ENCODE data around the gene AURKA. TPM values are rescaled to one million over a fixed set of nuclear protein-coding genes. Genes with fewer than 3 reads are reported as not detected.

AURKA gene
- total RNA-seq, 1 donor from 2014 or later: 3.2 TPM

DNA sequence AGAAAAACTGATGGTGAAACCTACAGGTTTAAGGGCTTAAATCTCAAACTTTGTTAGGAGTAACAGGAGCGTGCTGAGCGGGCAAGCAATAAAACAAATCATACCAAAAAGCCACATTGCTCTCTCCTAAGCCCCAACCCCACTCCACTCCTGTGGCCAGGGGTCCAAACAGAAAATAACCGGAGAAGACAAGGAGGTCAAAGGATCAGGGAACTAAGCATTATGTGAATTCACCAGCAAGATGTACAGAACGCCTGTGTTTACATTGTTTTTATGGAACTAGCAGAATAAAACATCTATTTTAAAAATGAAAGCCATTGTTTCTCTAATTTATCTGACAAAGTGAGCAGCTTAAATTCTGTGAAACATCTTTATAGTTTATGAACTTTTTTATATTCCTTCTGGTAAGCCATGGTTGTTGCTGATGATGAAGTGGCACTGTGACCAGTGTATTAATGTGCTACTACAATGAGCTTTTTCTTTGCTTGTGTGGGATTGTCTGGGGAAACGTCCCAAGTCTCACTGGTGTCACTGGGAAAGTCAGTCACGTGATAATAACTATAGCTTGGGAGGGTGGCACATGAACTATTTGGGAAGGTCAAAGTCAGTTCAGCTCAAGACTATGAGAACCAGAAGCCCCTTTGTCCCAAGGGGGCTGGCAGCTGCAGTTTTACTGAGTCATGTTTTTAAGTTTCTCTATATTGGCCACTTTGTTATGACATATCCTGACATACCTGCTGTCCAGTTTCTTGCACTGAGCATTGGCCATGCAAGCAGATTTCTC, 23.5 kb downstream of the AURKA start:
- intact Hi-C loops (cut with DNase I): no loop called here
- no peak for DNase-seq (ENCODE audit: low spot score)

DNA sequence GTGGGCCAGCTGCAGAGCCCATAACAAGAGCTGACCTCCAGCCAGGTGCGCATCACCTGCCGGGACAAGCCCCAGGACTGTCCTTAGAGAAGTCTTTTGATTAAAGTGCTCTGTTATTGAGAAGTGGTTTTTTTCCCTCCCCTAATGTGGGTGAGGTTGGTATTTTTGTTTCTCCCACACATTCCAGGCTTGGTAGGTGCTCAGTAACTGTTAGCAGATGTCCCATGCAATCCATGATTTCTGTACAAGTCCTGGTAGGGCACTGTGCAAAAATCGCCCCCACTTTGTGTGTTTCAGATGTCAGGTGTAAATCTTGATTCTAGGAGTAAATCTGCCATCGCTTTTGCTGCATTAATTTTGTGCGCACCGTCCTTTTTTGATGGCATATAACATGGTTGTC, 28.5 kb downstream of the AURKA start:
- intact Hi-C loops (cut with DNase I): no loop called here
- no peak for DNase-seq (ENCODE audit: low spot score)

DNA sequence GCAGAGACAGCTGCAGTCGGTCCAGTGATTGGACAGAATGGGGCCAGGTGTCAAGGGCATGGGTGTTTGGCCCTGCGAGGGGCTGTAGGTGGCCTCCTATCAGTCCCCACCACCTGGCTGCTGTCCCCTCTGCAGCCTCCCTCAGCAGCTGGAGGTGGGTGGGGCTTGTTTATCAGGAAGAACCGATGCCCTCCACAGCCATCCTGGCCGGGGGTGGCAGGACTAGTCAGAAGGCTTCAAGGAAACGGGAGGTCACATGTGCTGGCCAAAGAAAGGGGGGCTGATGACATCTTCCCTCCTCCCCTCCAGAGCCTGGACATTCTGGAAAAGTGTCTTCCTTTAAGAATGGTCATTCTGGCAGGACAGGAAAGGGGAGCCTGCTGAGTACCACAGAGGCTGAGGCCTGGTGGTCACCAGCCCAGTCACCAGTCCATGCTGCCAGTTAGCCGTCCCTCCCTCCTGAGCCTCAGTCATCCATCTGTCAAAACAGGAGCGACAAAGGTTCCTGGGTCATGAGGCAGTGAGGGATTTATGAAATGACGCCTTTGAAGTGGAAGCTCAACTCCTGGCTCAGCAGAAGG, 29.1 kb downstream of the AURKA start:
- intact Hi-C loops (cut with DNase I): no loop called here
- no peak for DNase-seq (ENCODE audit: low spot score)

DNA sequence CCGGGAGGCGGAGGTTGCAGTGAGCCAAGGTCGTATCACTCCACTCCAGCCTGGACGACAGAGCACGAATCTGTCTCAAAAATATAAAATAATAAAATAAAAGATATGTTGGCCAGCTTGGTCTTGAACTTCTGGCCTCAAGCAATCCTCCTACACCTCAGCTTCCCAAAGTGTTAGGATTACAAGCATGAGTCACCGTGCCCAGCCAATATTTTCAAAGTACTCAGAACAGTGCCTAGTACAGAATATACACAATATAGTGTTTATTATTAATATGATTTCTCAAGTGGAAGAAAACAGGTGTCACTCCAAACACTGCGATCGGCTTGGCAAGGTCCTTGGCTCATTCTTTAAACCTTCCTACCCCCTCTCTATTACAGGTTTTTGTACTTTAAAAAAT, 30.1 kb downstream of the AURKA start:
- intact Hi-C loops (cut with DNase I): no loop called here
- no peak for DNase-seq (ENCODE audit: low spot score)

DNA sequence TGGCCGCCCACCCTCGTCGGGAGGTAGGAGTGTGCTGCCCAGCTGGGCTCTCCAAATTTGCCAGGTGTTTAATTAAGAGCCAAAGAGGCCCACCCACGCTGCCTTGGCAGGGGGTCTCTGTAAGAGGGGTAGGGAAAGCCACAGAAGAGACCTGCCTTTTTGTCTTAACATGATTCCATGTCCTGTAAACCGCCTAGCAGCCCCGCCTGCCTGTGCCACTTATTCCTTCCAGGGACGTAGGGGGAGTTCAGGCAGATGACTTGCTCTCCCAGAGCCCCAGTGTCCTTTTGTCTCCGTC, 31.2 kb downstream of the AURKA start:
- intact Hi-C loops (cut with DNase I): no loop called here
- DNase-seq (ENCODE audit: low spot score): no peak

DNA sequence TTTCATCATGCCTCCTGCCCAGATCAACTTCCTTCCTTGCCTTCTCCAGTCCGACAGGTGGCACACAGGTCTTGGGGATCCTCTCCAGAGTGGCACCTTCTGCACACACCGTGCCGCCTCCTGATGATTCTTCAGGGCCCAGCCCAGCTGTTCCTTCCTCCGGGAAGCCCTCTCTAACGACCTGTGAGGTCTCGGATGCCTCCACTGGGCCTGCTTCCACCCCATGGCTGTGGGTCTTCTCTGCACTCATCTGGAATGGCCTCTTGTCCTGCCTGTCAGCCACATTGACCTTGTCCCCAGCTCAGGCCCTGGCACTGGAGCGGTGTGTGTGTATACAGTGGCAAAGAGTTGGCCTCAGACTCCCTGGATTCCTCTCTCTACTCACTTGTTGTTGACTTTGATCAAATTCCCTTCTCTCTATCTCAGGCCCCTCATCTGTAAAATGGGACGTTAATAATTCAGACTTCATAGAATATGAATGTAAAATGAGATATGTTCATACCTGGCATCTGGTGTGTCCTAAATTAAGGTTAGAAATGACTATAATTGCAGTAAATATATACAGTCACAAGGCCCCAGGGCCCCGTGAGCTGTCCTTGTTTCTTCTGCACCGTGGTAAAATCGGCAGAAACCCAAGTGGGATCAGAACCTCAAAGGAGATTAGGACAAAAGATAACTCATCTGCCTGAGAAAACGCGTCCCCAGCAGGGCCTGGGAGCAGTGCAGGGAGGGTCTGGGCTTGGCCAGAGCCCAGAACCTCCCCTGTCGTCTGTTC, 31.7 kb downstream of the AURKA start:
- no peak for DNase-seq (ENCODE audit: low spot score)
- intact Hi-C loops (cut with DNase I): no loop called here

DNA sequence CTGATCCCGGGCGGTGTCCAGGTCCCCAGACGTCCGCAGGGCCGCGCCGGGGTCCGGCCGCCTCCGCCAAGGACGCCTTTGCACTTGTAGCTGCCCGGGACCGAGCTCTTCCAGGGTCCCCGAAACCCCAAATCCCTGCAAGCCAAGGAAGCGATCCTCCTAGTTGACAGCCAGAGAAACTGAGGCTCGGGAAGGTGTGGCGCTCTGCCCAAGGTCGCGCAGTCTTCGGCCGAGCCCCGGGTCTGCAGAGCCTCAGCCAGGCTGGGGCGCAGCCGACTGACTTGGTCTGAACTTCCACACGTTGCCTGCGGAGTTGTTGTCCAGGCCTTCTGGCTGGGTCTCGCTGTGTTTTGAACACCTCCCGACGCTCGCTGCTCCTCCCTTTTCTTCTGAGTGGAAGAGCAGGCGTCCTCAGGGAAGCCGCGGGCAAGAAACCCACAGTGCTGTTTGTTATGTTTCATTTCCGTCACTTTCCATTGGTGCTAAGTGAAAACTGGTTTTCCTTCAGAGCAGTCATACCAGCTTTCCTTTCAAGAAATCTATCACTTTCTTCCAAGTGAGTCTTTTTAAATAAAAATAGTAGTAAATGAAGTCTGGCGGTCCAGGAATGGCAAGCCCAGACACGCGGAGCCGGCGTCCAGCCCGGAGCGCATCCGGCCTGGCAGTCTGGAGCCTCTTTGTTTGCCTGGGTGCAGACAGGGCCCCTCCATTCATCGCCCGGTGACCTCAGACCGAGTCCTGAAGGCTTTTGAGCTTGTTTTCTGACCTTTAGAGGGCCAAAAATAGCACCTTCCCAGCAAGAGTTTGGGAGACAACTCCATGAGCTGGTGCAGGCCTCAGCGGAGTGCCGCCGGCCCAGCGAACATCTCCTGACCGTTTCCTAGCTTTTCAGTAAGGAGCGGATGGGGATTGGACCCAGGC, 32.5 kb downstream of the AURKA start:
- intact Hi-C loops (cut with DNase I): no loop called here

DNA sequence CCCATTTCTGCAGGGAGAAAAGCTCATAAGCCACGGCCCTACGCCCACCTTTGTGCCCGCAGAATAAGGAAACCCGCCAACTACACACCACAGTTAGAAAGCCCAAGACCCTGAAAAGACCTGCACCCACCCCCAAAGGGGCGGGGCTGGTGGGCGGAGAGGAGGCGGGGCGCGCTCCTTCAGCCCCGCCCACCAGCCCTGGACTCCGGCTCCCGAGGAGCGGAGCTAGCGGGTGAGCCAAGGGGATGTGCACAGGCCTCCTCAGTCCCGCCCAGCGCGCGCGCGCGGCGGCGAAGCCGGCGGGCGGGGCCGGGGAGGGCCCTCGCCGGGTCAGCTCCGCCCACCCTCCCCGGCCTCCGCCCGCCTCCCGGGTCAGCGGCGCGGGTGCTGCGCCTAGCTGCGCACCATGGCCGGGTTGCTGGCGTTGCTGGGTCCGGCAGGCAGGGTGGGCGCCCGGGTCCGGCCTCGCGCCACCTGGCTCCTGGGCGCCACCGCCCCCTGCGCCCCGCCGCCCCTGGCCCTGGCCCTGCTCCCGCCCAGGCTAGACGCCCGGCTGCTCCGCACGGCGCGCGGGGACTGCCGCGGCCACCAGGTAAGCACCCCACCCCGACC, 33.3 kb downstream of the AURKA start, which contains the start of gene FAM210B:
FAM210B (plus strand) TSS at position 375 of the 612 bp plus-strand sequence; CDS start at position 407, 32 bp downstream.
- DNase-seq (ENCODE audit: low spot score): peak; percentile 92
- intact Hi-C loops (cut with DNase I): no loop called here

More for the DNA sequence above, 32.5 kb downstream of the AURKA start:
- DNase-seq (ENCODE audit: low spot score): peak; percentile 79

DNA sequence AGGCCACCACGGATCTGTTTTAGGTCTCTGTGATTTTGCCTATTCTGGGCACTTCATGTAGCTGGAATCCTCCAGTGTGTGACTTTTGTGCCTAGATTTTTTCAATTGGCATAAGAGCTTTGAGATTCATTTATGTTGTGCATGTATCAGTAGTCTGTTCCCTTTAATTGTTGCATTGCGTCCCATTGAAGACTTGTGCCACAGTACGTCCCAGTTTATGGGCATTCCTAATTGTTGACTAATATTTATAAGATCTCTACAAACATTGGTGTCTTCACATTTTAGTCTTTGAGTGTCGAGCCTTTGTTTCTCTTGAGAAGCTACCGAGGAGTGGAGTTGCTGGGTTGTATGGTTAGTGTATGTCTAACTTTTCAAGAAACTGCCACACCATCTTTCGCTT, 33.9 kb downstream of the AURKA start:
- DNase-seq (ENCODE audit: low spot score): no peak
- intact Hi-C loops (cut with DNase I): no loop called here

DNA sequence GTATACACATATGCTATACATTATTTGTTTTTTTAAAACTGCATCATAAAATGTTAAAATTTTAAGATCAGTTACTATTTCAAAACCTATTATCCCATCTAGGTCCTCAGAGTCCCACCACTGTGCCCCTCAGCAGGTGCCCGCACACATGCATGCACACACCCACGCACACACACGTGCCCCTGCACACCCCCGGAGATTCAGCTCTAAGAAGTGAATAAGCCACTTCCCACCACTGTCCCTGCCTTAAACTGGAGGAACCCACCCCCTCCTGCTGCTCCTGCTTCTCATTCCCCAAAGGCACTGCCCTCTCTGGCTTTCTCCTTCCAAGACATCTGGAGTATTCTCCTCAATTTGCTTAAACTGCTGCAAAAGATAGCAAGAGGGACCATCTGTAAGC, 38.7 kb downstream of the AURKA start:
- no peak for DNase-seq (ENCODE audit: low spot score)

DNA sequence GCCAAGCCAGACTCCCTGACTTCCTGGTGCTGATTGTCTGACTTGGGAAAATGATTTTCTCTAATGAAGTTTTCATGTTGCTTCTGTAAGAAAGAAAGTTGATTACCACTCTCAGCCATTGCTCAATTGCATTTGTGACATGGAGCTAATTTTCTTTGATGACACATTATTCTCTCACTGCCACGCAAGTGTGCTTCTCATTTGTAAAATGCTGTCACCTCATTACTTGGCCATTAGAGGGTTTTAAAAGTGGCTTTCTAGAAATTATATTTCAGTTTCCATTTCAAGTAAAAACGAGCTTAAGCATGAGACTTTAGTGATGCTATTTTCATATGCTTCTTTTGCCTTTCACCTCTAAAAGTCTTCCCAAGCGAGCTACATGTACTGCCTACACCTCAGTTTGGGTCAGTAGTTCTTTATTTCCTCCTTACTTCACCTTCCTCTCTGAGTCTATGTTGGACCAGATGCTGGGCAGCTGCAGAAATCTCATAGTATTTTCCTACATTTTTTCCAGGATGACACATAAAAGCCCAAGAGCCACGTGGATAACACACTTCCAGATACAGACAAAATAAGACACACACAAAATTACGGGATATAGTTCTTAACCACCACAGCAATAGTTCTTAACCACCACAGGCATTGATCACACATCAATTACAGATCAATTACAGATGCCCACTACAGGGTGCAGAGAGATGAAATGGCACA, 39.5 kb downstream of the AURKA start:
- intact Hi-C loops (cut with DNase I): no loop called here
- DNase-seq (ENCODE audit: low spot score): no peak

More for the DNA sequence above, 38.7 kb downstream of the AURKA start:
- intact Hi-C loops (cut with DNase I): no loop called here

DNA sequence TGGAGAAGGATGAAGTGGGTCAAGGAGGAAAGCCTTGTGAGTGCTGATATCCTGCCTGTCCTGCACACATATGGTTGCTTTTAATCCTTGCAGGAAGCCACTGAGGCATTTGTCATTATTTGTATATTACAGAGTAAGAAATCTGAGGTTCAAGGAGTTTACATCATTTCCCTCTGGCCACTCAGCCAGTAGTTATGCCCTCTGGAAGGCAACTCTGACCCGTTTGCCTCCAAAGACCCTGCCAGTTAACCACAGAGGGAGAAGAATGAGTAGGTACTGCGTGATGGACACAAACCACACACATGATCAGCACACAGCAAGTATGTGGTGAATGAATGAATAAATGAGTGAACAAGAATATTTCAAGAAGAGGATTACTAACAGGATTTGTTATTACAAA, 41.2 kb downstream of the AURKA start:
- intact Hi-C loops (cut with DNase I): no loop called here

DNA sequence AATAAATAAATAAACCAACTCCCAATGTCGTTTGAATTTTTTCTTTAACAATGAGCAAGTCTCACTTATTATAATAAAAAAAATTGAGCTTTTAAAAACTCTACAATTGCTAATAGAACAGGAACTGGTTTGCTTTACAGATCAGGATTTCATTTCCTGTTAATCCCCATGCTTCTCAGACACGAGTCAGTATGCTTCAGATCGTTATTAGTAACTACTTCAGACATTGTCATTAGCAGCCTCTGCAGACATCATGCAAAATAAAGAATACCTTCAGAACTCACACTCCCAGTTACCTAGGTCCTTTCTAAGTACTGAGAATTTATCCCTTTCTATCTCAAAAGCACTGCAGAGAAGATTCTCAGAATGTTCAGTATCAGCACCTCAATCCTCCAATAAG, 43.3 kb downstream of the AURKA start:
- intact Hi-C loops (cut with DNase I): no loop called here
- DNase-seq (ENCODE audit: low spot score): no peak

More for the DNA sequence above, 41.2 kb downstream of the AURKA start:
- no peak for DNase-seq (ENCODE audit: low spot score)

DNA sequence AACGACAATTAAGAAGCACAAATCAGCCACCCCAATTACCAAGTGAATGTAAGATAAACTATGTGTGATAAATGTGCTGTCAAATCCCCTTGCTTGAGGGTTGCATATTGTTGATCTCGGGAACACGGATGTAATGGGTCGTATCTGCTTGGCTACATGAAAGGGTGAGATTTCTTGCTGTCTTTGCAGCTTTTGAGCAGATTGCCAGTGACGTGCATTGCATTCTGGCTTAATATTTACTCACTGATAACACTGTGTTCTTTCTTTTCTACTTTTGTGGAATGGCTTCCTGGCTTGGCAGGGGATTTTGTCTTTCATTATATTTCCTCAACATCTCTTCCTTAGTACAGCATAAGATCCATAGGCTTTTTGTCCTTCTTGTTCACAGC, 43.7 kb downstream of the AURKA start:
- intact Hi-C loops (cut with DNase I): no loop called here
- no peak for DNase-seq (ENCODE audit: low spot score)

DNA sequence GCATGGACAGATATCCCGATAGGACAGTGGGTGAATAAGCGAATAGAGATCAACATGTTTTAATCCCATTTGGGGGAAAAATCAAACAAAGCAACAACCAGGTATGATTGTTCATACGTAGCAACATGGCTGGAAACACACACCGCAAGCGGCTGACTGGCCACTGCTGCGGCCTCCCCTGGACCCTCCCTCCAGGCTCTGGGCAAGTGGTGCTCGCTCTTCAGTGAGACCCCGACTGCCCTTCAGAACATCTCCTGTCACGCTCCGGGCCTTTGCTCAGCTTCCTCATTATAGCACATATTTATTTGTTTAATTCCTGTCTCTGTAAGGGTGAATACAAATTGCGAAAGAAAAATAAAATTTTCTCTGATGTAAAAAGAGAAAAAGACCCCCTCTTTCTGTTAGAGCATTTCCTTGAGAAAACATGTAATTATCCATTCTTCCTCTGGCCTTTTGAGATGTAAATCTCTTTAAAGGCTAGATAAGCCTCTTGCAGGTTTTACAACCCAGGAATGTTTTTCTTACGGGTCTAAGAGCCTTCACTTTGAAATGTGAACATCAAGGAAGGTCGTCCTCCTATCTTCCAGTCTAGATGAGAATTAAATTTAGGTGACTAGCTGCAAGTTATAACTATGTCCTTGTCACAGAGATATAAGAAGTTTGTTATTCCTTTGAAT, 44.2 kb downstream of the AURKA start:
- DNase-seq (ENCODE audit: low spot score): no peak
- intact Hi-C loops (cut with DNase I): no loop called here

DNA sequence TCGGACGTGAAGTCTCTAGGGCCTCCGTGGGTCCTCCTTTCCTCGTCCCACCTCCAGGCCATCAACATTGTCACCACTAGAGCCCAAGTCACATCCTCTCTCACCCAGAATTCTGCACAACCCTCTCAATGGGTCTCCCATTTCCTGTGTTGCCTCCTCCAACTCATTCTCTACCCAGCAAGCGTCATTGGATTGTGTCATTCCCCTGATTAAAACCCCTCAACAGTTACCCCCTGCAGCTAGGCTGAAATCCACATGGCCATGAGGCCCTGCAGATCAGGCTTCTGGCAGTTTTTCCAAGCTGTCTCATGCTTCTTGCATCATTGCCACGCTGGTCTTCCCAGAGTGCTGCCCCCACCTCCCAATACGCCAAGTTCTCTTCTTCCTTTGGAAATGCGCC, 46.1 kb downstream of the AURKA start:
- DNase-seq (ENCODE audit: low spot score): no peak
- intact Hi-C loops (cut with DNase I): no loop called here

DNA sequence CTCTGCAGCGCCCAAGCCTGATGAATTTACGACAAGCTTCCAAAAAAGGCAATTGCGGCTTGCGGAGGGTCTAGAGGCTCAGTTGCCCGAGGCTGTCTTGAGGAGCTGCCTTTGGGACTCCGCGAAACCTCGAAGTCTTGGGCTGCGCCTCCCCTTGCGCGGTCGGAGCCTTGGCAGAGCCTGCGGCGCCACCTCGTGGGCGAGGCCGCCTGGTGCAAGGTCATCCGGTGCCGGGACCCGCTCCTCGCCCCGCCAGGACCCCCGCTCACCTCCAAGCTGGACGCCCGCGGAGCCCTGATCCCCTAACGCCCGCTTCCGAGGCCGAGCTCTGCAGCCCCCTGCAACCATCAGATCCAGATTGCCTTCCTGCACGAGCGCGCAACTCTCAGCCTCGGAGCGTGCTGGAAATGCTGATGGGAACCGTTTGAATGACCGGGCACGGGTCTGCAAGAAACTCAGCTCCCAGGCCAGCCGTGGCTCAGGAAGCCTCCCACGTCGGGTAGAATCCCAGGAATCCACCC, 48.1 kb downstream of the AURKA start:
- intact Hi-C loops (cut with DNase I): loop anchor here (5.0 kb wide), 2 partner anchors 97 to 142 kb away; partner anchors contain the start of gene MC3R
- no peak for DNase-seq (ENCODE audit: low spot score)

DNA sequence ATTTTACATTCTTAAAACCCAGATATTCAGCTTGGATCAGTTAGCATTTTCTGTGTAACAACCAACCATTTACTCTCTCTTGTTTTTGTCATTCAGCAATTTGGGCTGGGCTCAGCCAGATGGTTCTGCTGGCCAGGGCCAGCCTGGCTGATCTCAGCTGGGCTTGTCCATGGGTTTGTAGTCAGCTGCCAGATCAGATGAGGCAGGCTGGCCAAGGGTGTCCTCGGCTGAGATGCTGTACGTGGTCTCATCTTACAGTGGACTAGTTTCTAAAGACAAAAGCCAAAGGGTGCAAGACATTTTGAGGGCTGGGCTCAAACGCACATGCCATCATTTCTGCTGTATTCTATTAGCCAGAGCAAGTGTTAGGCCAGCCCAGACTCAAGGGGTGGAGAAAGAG, 49.2 kb downstream of the AURKA start:
- no peak for DNase-seq (ENCODE audit: low spot score)
- intact Hi-C loops (cut with DNase I): loop anchor here (5.0 kb wide), 2 partner anchors 95 to 140 kb away; partner anchors contain the start of gene MC3R

Measured in cardiac septum (tissue), 1 donor.